Sigmoid colon (tissue), 7 donors: ENCODE results near the gene WNT5A. TPM values are rescaled to one million over a fixed set of nuclear protein-coding genes. Genes with fewer than 3 reads are reported as not detected.

Experiments
- DNase-seq: peaks from one replicate; pipeline ENCODE4 v3.0.0-alpha.2; 2019
- H3K27ac ChIP-seq, 4 donors: fragments of 200-600 bp; sonication (generic); one replicate each; pipeline ENCODE4 v1.5.1; 2016 to 2019; ENCODE audit warnings: mild to moderate bottlenecking in 1 of 4
- H3K27me3 ChIP-seq, 3 donors: fragments of 200-600 bp; sonication (generic); one replicate each; pipeline ENCODE4 v1.5.1; 2019; ENCODE audit warnings: mild to moderate bottlenecking in 1 of 3
- H3K36me3 ChIP-seq, 4 donors: fragments of 200-600 bp; sonication (generic); one replicate each; pipeline ENCODE4 v1.5.1; 2016 to 2019
- H3K4me1 ChIP-seq, 4 donors: fragments of 200-600 bp; sonication (generic); one replicate each; pipeline ENCODE4 v1.5.1; 2017 to 2019
- H3K4me3 ChIP-seq, 4 donors: fragments of 200-600 bp; sonication (generic); one replicate each; pipeline ENCODE4 v1.5.1; 2017 to 2019; ENCODE audit warnings: mild to moderate bottlenecking in 2 of 4, moderate library complexity in 1 of 4
- H3K9me3 ChIP-seq, 4 donors: fragments of 200-600 bp in 3 of 4; sonication (generic) in 3 of 4; one replicate each; pipeline versions ENCODE4 v1.5.1 to v1.6.1; 2013 to 2019
- EP300 ChIP-seq, 4 donors: sonication (generic); formaldehyde crosslinking; IDR thresholded peaks; one replicate each; pipeline ENCODE4 v1.6.1; 2017; ENCODE audit warnings: antibody characterized with exemption in 4 of 4
- POLR2A ChIP-seq, 2 donors: fragments of 450-650 bp; IDR thresholded peaks; one replicate each; pipeline ENCODE4 v1.6.1; 2016; ENCODE audit warnings: antibody characterized with exemption in 2 of 2, mild to moderate bottlenecking in 2 of 2, moderate library complexity in 2 of 2
- POLR2AphosphoS5 ChIP-seq, 4 donors: sonication (generic); formaldehyde crosslinking; IDR thresholded peaks; one replicate each; pipeline ENCODE4 v1.6.1; 2017; ENCODE audit warnings: antibody characterized with exemption in 4 of 4
- WGBS, 2 donors: extraction: QIAGEN DNeasy Blood & Tissue Kit; methylation state at CpG; one replicate each; pipeline ENCODE4 v1.1.7; 2013; 5-methylcytosine and 5-hydroxymethylcytosine counted together
- intact Hi-C: fragments of 100-400 bp; cut with DNase I; formaldehyde crosslinking; loops from one replicate; pipeline ENCODE4 v1.15.1; 2023
- polyA plus RNA-seq, 3 donors: library from polyadenylated mRNA; stranded (reverse); fragments of 200-250 nt; gene quantifications; one replicate each; pipeline ENCODE4 v1.2.3, GENCODE V29; 2013
- total RNA-seq, 4 donors: library from RNA; depleted of rRNA; stranded (reverse); fragments of >200 nt; gene quantifications; one replicate each; pipeline ENCODE4 v1.1.0, GENCODE V29; 2016
- TF ChIP-seq, protein P1 (sequence below), 4 experiments: fragments of 450-650 bp in 3 of 4; fragments of 200-600 bp in 1 of 4; IDR thresholded peaks; one replicate each; pipeline ENCODE4 v1.5.1; 2016 to 2019; ENCODE audit warnings: antibody characterized with exemption in 4 of 4, mild to moderate bottlenecking in 3 of 4, moderate library complexity in 2 of 4
- donor health status: healthy with polysubstance abuse.
- donor health status: Bipolar disorder and iron deficiency.
- donor health status: healthy.

The WNT5A gene
- total and polyA plus RNA-seq, 7 donors = under 0.01 to 11.9 (median 3.9) TPM

GRCh38 chr3:55481744-55482495, 5.2 kb downstream of the WNT5A start:
- intact Hi-C loops = loop anchor here (2.0 to 10.0 kb wide), 6 partner anchors 239 to 1013 kb away; no protein-coding TSS in a partner anchor
- Histone ChIP-seq H3K9me3 (no peaks in the 10 kb centered on the region), H3K4me1 (peaks cover 0 to 37% (median 22%) of the 10 kb centered on the region in 4 donors), H3K36me3 (no peaks in the 10 kb centered on the region), H3K27me3 (peaks cover 0 to 2% (median 0%) of the 10 kb centered on the region in 3 donors), H3K27ac (peak overlapping the region in 2 of 4 donors; percentile 12 to 40), H3K4me3 (peak overlapping the region; percentile 26 to 53 (median 45))
- TF ChIP-seq EP300 (IDR thresholded peaks at IDR 0.05) (no peak), POLR2AphosphoS5 (IDR thresholded peaks at IDR 0.05) (no peak), POLR2A (IDR thresholded peaks at IDR 0.05) (no peak)
- TF ChIP-seq, protein P1, sequence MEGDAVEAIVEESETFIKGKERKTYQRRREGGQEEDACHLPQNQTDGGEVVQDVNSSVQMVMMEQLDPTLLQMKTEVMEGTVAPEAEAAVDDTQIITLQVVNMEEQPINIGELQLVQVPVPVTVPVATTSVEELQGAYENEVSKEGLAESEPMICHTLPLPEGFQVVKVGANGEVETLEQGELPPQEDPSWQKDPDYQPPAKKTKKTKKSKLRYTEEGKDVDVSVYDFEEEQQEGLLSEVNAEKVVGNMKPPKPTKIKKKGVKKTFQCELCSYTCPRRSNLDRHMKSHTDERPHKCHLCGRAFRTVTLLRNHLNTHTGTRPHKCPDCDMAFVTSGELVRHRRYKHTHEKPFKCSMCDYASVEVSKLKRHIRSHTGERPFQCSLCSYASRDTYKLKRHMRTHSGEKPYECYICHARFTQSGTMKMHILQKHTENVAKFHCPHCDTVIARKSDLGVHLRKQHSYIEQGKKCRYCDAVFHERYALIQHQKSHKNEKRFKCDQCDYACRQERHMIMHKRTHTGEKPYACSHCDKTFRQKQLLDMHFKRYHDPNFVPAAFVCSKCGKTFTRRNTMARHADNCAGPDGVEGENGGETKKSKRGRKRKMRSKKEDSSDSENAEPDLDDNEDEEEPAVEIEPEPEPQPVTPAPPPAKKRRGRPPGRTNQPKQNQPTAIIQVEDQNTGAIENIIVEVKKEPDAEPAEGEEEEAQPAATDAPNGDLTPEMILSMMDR (IDR thresholded peaks at IDR 0.05) = no peak
- WGBS, 2 donors = 10 to 16% methylated on average over 37 of the region's 37 CpGs
- no peak for DNase-seq

GRCh38 chr3:55480911-55481743, 6.0 kb downstream of the WNT5A start:
- peak overlapping the region in 2 of 4 donors; percentile 12 to 40 for H3K27ac ChIP-seq

GRCh38 chr3:55477306-55478303, 9.5 kb downstream of the WNT5A start:
- 40 to 59% methylated on average over 9 of the region's 9 CpGs for WGBS, 2 donors
- Histone ChIP-seq H3K4me3 (no peak overlapping the region), H3K27ac (no peak overlapping the region), H3K27me3 (no peaks in the 10 kb centered on the region), H3K9me3 (no peaks in the 10 kb centered on the region), H3K36me3 (peaks cover 0 to 7% (median 2%) of the 10 kb centered on the region in 4 donors), H3K4me1 (peaks cover 0 to 20% (median 15%) of the 10 kb centered on the region in 4 donors)
- no peak for DNase-seq
- intact Hi-C loops = no loop called here
- TF ChIP-seq, protein P1 (IDR thresholded peaks at IDR 0.05) = no peak
- TF ChIP-seq POLR2AphosphoS5 (IDR thresholded peaks at IDR 0.05) (no peak), EP300 (IDR thresholded peaks at IDR 0.05) (no peak), POLR2A (IDR thresholded peaks at IDR 0.05) (no peak)

More at GRCh38 chr3:55480911-55481743, 6.0 kb downstream of the WNT5A start:
- H3K9me3 ChIP-seq = no peaks in the 10 kb centered on the region
- H3K4me1 ChIP-seq = peaks cover 0 to 37% (median 21%) of the 10 kb centered on the region in 4 donors
- peak overlapping the region; percentile 26 to 53 (median 45) for H3K4me3 ChIP-seq
- peaks cover 0 to 4% (median 0%) of the 10 kb centered on the region in 4 donors for H3K36me3 ChIP-seq
- intact Hi-C loops = loop anchor here (2.0 to 10.0 kb wide), 6 partner anchors 240 to 1014 kb away; no protein-coding TSS in a partner anchor
- 1 to 4% methylated on average over 42 of the region's 42 CpGs for WGBS, 2 donors
- DNase-seq = no peak
- H3K27me3 ChIP-seq = no peaks in the 10 kb centered on the region
- TF ChIP-seq POLR2A (IDR thresholded peaks at IDR 0.05) (no peak), EP300 (IDR thresholded peaks at IDR 0.05) (no peak), POLR2AphosphoS5 (IDR thresholded peaks at IDR 0.05) (no peak)
- TF ChIP-seq, protein P1 (IDR thresholded peaks at IDR 0.05) = no peak

DNA sequence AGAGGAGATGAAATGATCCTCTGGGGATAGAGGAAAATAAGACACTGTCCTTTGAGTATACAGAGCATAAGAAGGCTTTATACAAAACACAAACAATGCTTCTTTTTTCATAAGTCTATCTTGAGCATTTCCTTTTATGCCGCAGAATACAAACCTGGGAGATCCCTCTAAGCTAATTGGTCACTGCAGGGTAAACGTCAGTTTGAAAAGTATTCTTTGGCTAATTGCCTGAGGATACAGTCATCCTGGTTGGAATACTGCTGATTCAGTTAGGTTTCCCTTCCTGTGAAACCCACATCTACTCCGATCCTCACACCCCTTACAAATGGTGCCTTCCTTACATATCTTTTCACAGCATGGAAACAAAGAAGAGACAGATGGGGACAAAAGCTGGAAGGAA, 10.6 kb downstream of the WNT5A start:
- peaks cover 0 to 11% (median 10%) of the 10 kb centered on the region in 4 donors for H3K4me1 ChIP-seq
- no peaks in the 10 kb centered on the region for H3K9me3 ChIP-seq
- H3K27ac ChIP-seq = no peak overlapping the region
- TF ChIP-seq, protein P1 (IDR thresholded peaks at IDR 0.05) = no peak
- no peak for TF ChIP-seq EP300 (IDR thresholded peaks at IDR 0.05)
- no peak for TF ChIP-seq POLR2AphosphoS5 (IDR thresholded peaks at IDR 0.05)
- no peak for TF ChIP-seq POLR2A (IDR thresholded peaks at IDR 0.05)
- H3K36me3 ChIP-seq = peaks cover 0 to 7% (median 2%) of the 10 kb centered on the region in 4 donors
- H3K4me3 ChIP-seq = no peak overlapping the region
- WGBS, 2 donors = 80 to 85% methylated on average over 3 of the region's 3 CpGs
- DNase-seq = no peak
- H3K27me3 ChIP-seq = no peaks in the 10 kb centered on the region
- intact Hi-C loops = no loop called here
